ENCODE data around the gene ROBO1. TPM values are rescaled to one million over a fixed set of nuclear protein-coding genes. Genes with fewer than 3 reads are reported as not detected.

Gene ROBO1
- total RNA-seq, 1 donor from 2014 or later = 3.1 TPM

- POLR2A ChIA-PET = no interaction called here
- Mint-ChIP-seq H3K27me3 (no peaks in the 10 kb centered on the region), H3K4me3 (no peak overlapping the region), H3K36me3 (ENCODE audit: low read depth) (no peaks in the 10 kb centered on the region), H3K27ac (no peak overlapping the region), H3K4me1 (no peaks in the 10 kb centered on the region), H3K9me3 (peaks cover 1% of the 10 kb centered on the region)
- TF ChIP-seq, protein P1, sequence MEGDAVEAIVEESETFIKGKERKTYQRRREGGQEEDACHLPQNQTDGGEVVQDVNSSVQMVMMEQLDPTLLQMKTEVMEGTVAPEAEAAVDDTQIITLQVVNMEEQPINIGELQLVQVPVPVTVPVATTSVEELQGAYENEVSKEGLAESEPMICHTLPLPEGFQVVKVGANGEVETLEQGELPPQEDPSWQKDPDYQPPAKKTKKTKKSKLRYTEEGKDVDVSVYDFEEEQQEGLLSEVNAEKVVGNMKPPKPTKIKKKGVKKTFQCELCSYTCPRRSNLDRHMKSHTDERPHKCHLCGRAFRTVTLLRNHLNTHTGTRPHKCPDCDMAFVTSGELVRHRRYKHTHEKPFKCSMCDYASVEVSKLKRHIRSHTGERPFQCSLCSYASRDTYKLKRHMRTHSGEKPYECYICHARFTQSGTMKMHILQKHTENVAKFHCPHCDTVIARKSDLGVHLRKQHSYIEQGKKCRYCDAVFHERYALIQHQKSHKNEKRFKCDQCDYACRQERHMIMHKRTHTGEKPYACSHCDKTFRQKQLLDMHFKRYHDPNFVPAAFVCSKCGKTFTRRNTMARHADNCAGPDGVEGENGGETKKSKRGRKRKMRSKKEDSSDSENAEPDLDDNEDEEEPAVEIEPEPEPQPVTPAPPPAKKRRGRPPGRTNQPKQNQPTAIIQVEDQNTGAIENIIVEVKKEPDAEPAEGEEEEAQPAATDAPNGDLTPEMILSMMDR (IDR thresholded peaks at IDR 0.05) = no peak
- no peak for ATAC-seq (ENCODE audit: low read depth)
- no peak for DNase-seq
- intact Hi-C loops (cut with micrococcal nuclease) = no loop called here
- CTCF ChIA-PET = no interaction called here
Observed at GRCh38 chr3:79148786-79149185, 619.0 kb downstream of the ROBO1 start.

DNA sequence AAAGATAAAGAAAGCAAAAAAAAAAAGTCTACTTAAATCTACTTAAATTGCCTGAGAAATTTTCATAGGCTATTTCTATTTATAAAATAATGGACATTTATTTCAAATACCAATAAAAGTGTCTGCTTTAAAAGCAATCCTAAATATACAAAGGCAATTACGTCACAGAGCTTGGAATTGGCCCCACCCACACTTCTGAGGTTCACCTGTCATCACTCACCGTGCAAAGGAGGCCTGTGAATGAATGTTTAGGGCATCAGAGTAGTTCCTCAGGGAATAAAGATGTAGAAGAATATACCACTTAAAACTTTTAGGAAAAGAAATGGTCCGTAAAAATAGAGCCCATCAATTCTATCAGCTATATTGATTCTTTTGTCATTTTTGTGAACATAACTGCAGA lies 621.8 kb downstream of the ROBO1 start:
- H3K4me3 Mint-ChIP-seq = no peak overlapping the region
- DNase-seq = no peak
- no peak overlapping the region for H3K27ac Mint-ChIP-seq
- no peaks in the 10 kb centered on the region for H3K4me1 Mint-ChIP-seq
- ChIA-PET CTCF (no interaction called here), POLR2A (no interaction called here)
- no peak for ATAC-seq (ENCODE audit: low read depth)
- intact Hi-C loops (cut with micrococcal nuclease) = no loop called here
- TF ChIP-seq, protein P1 (IDR thresholded peaks at IDR 0.05) = no peak
- no peaks in the 10 kb centered on the region for H3K27me3 Mint-ChIP-seq
- H3K9me3 Mint-ChIP-seq = peaks cover 4% of the 10 kb centered on the region
- H3K36me3 Mint-ChIP-seq (ENCODE audit: low read depth) = no peaks in the 10 kb centered on the region

GRCh38 chr3:79140708-79141107 lies 627.1 kb downstream of the ROBO1 start:
- intact Hi-C loops (cut with micrococcal nuclease) = no loop called here
- no peak for ATAC-seq (ENCODE audit: low read depth)
- no peak for DNase-seq
- POLR2A ChIA-PET = no interaction called here
- Mint-ChIP-seq H3K27me3 (no peaks in the 10 kb centered on the region), H3K27ac (no peak overlapping the region), H3K36me3 (ENCODE audit: low read depth) (no peaks in the 10 kb centered on the region), H3K4me1 (no peaks in the 10 kb centered on the region), H3K9me3 (peaks cover 7% of the 10 kb centered on the region), H3K4me3 (no peak overlapping the region)
- CTCF ChIA-PET = no interaction called here
- TF ChIP-seq, protein P1 (IDR thresholded peaks at IDR 0.05) = no peak

GRCh38 chr3:79139395-79140068 lies 628.3 kb downstream of the ROBO1 start:
- DNase-seq = no peak
- intact Hi-C loops (cut with micrococcal nuclease) = no loop called here
- Mint-ChIP-seq H3K27ac (no peak overlapping the region), H3K27me3 (no peaks in the 10 kb centered on the region), H3K4me1 (no peaks in the 10 kb centered on the region), H3K36me3 (ENCODE audit: low read depth) (no peaks in the 10 kb centered on the region), H3K4me3 (no peak overlapping the region), H3K9me3 (peaks cover 11% of the 10 kb centered on the region)
- no peak for ATAC-seq (ENCODE audit: low read depth)
- TF ChIP-seq, protein P1 (IDR thresholded peaks at IDR 0.05) = no peak
- POLR2A ChIA-PET = no interaction called here
- CTCF ChIA-PET = no interaction called here

- TF ChIP-seq, protein P1 (IDR thresholded peaks at IDR 0.05) = no peak
- ATAC-seq (ENCODE audit: low read depth) = no peak
Observed at GRCh38 chr3:79125313-79125984, 642.3 kb downstream of the ROBO1 start.

More at GRCh38 chr3:79125313-79125984, 642.3 kb downstream of the ROBO1 start:
- no peaks in the 10 kb centered on the region for H3K36me3 Mint-ChIP-seq (ENCODE audit: low read depth)
- H3K4me3 Mint-ChIP-seq = no peak overlapping the region
- H3K4me1 Mint-ChIP-seq = no peaks in the 10 kb centered on the region
- POLR2A ChIA-PET = no interaction called here
- H3K9me3 Mint-ChIP-seq = peaks cover 6% of the 10 kb centered on the region
- no peaks in the 10 kb centered on the region for H3K27me3 Mint-ChIP-seq
- CTCF ChIA-PET = no interaction called here
- no peak overlapping the region for H3K27ac Mint-ChIP-seq
- DNase-seq = no peak
- intact Hi-C loops (cut with micrococcal nuclease) = no loop called here

Data from activated B cell treated with CpG ODN at 0.5 μM for 24 hours (primary cell).